RWPE2 (cell line): ENCODE results near the gene ARFGEF2.
A peak's percentile ranks its signal among the peaks of the same experiment; 100 is the strongest.

Experiments used
- ATAC-seq: fragments of 200-7000 bp; cut with Tn5 transposase; 3 replicates; pipeline ENCODE4 v1.9.1; 2021; ENCODE audit warnings: low read depth
- DNase-seq: peaks from one replicate; pipeline ENCODE4 v3.0.0-alpha.2; 2020; ENCODE audit warnings: low spot score
- H3K27ac ChIP-seq: fragments of 450-650 bp; 2 replicates; pipeline ENCODE4 v1.5.1; 2017; ENCODE audit warnings: mild to moderate bottlenecking; ENCODE audit not compliant: poor library complexity, severe bottlenecking
- H3K27me3 ChIP-seq: fragments of 250-450 bp; sonication (Bioruptor Pico); 2 replicates; pipeline ENCODE4 v1.5.1; 2021; ENCODE audit warnings: mild to moderate bottlenecking, moderate library complexity; ENCODE audit not compliant: insufficient read depth, poor library complexity, severe bottlenecking
- H3K36me3 ChIP-seq: fragments of 250-450 bp; sonication (Bioruptor Pico); 2 replicates; pipeline ENCODE4 v1.5.1; 2020; ENCODE audit warnings: low read depth, mild to moderate bottlenecking, moderate library complexity
- H3K4me1 ChIP-seq: fragments of 250-450 bp; sonication (Bioruptor Pico); 2 replicates; pipeline ENCODE4 v1.5.1; 2021; ENCODE audit warnings: mild to moderate bottlenecking, moderate library complexity; ENCODE audit not compliant: insufficient read depth, poor library complexity, severe bottlenecking
- H3K4me3 ChIP-seq: fragments of 250-450 bp; sonication (Bioruptor Pico); 2 replicates; pipeline ENCODE4 v1.5.1; 2021; ENCODE audit warnings: mild to moderate bottlenecking, moderate library complexity; ENCODE audit not compliant: severe bottlenecking
- H3K9me3 ChIP-seq: fragments of 250-450 bp; sonication (Bioruptor Pico); 2 replicates; pipeline ENCODE4 v1.5.1; 2021; ENCODE audit warnings: mild to moderate bottlenecking, moderate library complexity; ENCODE audit not compliant: severe bottlenecking
- TF ChIP-seq, protein P1 (sequence below): fragments of 450-650 bp; IDR thresholded peaks from one replicate; pipeline ENCODE4 v1.5.1; 2017; ENCODE audit warnings: mild to moderate bottlenecking, moderate library complexity; ENCODE audit not compliant: poor library complexity, severe bottlenecking

Gene ARFGEF2

GRCh38 chr20:48904566-48905296 lies 16.8 kb upstream of the ARFGEF2 start:
- DNase-seq (peak; percentile 63), ATAC-seq (peak; percentile 38)
- TF ChIP-seq, protein P1, sequence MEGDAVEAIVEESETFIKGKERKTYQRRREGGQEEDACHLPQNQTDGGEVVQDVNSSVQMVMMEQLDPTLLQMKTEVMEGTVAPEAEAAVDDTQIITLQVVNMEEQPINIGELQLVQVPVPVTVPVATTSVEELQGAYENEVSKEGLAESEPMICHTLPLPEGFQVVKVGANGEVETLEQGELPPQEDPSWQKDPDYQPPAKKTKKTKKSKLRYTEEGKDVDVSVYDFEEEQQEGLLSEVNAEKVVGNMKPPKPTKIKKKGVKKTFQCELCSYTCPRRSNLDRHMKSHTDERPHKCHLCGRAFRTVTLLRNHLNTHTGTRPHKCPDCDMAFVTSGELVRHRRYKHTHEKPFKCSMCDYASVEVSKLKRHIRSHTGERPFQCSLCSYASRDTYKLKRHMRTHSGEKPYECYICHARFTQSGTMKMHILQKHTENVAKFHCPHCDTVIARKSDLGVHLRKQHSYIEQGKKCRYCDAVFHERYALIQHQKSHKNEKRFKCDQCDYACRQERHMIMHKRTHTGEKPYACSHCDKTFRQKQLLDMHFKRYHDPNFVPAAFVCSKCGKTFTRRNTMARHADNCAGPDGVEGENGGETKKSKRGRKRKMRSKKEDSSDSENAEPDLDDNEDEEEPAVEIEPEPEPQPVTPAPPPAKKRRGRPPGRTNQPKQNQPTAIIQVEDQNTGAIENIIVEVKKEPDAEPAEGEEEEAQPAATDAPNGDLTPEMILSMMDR = peak; percentile 100
- no peaks in the 10 kb centered on the region for H3K4me1 ChIP-seq
- H3K27ac ChIP-seq = no peak overlapping the region
- H3K36me3 ChIP-seq = no peaks in the 10 kb centered on the region
- no peaks in the 10 kb centered on the region for H3K9me3 ChIP-seq
- no peak overlapping the region for H3K4me3 ChIP-seq
- H3K27me3 ChIP-seq = no peaks in the 10 kb centered on the region

DNA sequence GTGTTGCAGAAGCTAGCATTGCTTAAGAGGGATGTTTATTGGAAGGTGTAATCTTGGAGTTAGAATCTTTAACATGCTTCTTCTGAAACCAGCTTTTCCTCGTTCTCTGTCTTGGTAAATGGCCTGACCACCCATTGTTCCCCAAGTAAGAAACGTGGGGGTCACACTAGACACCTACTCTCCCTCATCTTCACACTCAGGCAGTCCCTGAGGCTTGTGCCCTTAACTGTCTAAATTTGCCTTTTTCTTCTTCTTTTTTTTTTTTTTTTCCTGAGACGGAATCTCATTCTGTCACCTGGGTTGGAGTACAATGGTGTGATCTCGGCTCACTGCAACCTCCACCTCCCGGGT lies 16.2 kb upstream of the ARFGEF2 start:
- Histone ChIP-seq H3K4me1 (no peaks in the 10 kb centered on the region), H3K27ac (no peak overlapping the region)
- TF ChIP-seq, protein P1 = peak; percentile 94

DNA sequence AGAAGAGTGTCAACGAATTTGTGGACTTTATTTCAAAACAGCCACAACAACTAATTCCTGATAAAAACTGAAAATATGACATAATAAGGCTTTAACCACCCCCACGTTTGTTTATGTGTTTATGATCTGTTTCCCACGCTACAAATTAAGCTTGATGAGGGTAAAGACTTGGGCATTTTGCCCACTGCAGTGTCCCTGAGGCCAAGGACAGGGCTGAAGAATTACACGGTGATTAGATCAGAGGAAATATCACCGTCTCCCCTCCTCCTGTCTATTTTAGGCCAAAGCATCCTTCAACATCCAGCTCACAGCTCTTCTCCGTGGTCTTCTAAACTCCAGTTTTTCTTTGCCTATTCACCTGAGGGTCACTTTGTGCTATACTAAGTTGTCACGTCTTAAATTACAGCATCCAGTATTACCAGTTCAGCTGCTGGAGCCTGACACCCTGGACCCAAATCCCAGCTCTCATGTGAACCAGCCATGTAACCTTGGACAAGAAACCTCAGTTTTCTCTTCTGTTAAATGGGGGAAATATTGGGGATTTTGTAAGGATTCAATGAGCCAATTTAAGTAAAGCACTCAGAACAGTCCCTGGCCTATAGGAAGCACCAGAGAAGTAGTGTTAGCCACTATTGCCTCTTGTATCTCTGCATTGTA lies 15.2 kb upstream of the ARFGEF2 start:
- Histone ChIP-seq H3K36me3 (no peaks in the 10 kb centered on the region), H3K27me3 (no peaks in the 10 kb centered on the region), H3K9me3 (no peaks in the 10 kb centered on the region), H3K4me1 (no peaks in the 10 kb centered on the region), H3K4me3 (no peak overlapping the region), H3K27ac (no peak overlapping the region)
- TF ChIP-seq, protein P1 = no peak
- no peak for DNase-seq
- ATAC-seq = no peak

More for the DNA sequence above, 16.2 kb upstream of the ARFGEF2 start:
- no peak overlapping the region for H3K4me3 ChIP-seq
- H3K9me3 ChIP-seq = no peaks in the 10 kb centered on the region
- ATAC-seq (peak; percentile 10; the same call in 1 of the 3 replicates), DNase-seq (no peak)
- H3K27me3 ChIP-seq = no peaks in the 10 kb centered on the region
- H3K36me3 ChIP-seq = no peaks in the 10 kb centered on the region

DNA sequence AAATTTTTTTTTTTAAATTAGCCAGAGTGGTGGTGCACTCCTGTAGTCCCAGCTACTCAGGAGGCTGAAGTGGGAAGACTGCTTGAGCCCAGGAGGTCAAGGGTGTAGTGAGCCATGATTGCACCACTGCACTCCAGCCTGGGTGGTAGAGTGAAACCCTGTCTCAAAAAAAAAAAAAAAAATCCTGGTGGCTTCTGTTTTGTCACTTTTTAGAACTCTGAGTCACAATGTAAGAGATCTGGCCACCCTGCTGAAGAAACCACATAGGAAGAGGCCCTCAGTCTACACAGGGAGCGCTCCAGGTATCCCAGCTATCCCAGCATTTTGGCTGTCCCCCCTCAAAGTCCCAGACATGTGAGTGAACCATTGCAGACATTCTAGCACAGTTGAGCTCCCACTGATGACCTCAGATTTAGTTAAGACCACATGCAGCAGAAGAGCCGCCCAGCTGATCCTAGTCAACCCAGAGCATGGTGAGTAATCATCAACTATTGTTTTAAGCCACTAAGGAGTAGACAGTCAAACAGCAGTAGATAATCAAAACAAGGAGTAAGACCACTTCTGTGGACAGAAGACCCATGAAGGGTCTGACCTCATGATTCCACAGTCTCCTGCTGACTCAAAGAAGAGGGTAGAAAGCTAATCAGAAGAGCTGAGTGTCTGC lies 12.7 kb upstream of the ARFGEF2 start:
- Histone ChIP-seq H3K9me3 (no peaks in the 10 kb centered on the region), H3K36me3 (no peaks in the 10 kb centered on the region), H3K4me3 (no peak overlapping the region), H3K4me1 (no peaks in the 10 kb centered on the region), H3K27me3 (no peaks in the 10 kb centered on the region), H3K27ac (no peak overlapping the region)
- DNase-seq (no peak), ATAC-seq (no peak)
- TF ChIP-seq, protein P1 = no peak
